ENCODE measurements around the gene REPIN1.

The REPIN1 gene

GRCh38 chr7:150409300-150410030, 40.8 kb downstream of the REPIN1 start:
- no peak for DNase-seq

GRCh38 chr7:150410131-150410530, 41.5 kb downstream of the REPIN1 start:
- DNase-seq = no peak

GRCh38 chr7:150410680-150411346, 42.2 kb downstream of the REPIN1 start:
- no peak for DNase-seq

- no peak for DNase-seq
Observed at GRCh38 chr7:150411606-150412005, 43.0 kb downstream of the REPIN1 start.

GRCh38 chr7:150412016-150412415, 43.4 kb downstream of the REPIN1 start:
- no peak for DNase-seq

GRCh38 chr7:150412518-150413488, 44.2 kb downstream of the REPIN1 start:
- no peak for DNase-seq

GRCh38 chr7:150413640-150414081, 45.0 kb downstream of the REPIN1 start:
- no peak for DNase-seq

GRCh38 chr7:150415161-150416153, 46.8 kb downstream of the REPIN1 start:
- no peak for DNase-seq

- no peak for DNase-seq
Observed at GRCh38 chr7:150417239-150417638, 48.6 kb downstream of the REPIN1 start.

- DNase-seq = no peak
Observed at GRCh38 chr7:150417863-150418262, 49.2 kb downstream of the REPIN1 start.

GRCh38 chr7:150420242-150420641, 51.6 kb downstream of the REPIN1 start:
- DNase-seq = no peak

- DNase-seq = peak; percentile 53
Observed at GRCh38 chr7:150420987-150421674, 52.5 kb downstream of the REPIN1 start.

GRCh38 chr7:150421831-150422230, 53.2 kb downstream of the REPIN1 start:
- DNase-seq = no peak
